ENCODE data around the gene NANP.
"Not testable (repeated sequence)": the region's sequence is repeated elsewhere in the genome, so short reads cannot be mapped to it uniquely, and the experiment has no call there.

DNA sequence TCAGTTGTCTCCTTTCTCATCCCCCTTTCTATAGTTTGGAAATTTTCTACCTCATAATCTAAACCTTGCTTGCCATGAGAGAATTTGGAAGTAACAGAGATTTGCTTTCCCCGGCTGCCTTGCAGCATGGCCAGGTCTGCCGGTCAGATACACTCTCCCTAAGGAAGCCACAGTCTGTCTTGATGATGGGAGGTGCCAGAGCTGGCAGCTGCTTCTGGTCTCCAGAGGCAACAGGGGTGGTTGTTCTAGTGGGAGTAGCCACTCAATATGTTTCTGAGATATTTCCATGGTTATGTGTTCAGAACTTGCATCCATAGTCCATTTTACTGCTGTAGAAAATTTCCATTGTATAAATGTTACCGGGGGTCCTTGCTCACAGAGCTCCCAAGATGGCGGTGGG is 33.0 kb downstream of the NANP start:
- TF ChIP-seq, protein P1, sequence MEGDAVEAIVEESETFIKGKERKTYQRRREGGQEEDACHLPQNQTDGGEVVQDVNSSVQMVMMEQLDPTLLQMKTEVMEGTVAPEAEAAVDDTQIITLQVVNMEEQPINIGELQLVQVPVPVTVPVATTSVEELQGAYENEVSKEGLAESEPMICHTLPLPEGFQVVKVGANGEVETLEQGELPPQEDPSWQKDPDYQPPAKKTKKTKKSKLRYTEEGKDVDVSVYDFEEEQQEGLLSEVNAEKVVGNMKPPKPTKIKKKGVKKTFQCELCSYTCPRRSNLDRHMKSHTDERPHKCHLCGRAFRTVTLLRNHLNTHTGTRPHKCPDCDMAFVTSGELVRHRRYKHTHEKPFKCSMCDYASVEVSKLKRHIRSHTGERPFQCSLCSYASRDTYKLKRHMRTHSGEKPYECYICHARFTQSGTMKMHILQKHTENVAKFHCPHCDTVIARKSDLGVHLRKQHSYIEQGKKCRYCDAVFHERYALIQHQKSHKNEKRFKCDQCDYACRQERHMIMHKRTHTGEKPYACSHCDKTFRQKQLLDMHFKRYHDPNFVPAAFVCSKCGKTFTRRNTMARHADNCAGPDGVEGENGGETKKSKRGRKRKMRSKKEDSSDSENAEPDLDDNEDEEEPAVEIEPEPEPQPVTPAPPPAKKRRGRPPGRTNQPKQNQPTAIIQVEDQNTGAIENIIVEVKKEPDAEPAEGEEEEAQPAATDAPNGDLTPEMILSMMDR (conservative IDR thresholded peaks at IDR 0.05) = not testable (repeated sequence)
- not testable (repeated sequence) for TF ChIP-seq EZH2 (IDR thresholded peaks at IDR 0.05; ENCODE audit: low read depth)

Data from PC-9 (cell line).